Measurements from ENCODE around the gene RAMACL. TPM values are rescaled to one million over a fixed set of nuclear protein-coding genes. Genes with fewer than 3 reads are reported as not detected.

The RAMACL gene
- total and polyA plus RNA-seq, 2 donors (not counting 1 experiment from before 2014, with no cell fraction given): 2.7 TPM; not detected in 1

DNA sequence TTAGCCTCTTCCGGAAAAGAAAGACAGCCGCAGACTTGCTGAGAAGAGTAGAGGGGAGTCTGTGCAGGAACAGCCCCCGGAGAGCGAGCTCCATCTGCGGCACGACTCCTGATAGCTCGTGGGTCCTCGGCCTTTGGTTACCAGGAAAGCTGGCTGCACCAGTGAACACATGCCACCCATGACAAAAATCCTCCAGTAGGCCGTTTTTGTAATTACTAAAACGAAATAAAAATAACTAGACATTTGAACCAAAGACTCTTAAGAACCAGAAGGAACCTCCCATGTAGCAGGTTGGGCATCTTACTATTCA, 42.2 kb downstream of the RAMACL start:
- Mint-ChIP-seq H3K4me1 (peaks cover 22% of the 10 kb centered on the region), H3K27ac (no peak overlapping the region), H3K9me3 (ENCODE audit: insufficient read depth) (no peaks in the 10 kb centered on the region), H3K4me3 (no peak overlapping the region), H3K27me3 (no peaks in the 10 kb centered on the region)
- no peak for ATAC-seq (ENCODE audit: low read depth)
- WGBS (ENCODE audit: insufficient coverage): 99% methylated on average over 10 of the region's 10 CpGs
- H3K4me2 ChIP-seq (replicated peaks; ENCODE audit: low read depth, low read length, poor library complexity, severe bottlenecking): no peak overlapping the region
- H3K4me3 ChIP-seq (ENCODE audit: control extremely low read depth in 1 of 5, extremely low read depth in 1 of 5, insufficient read depth in 1 of 5, low read depth in 2 of 5, low read length in 4 of 5): no peak overlapping the region
- no peak for DNase-seq
- H2AFZ ChIP-seq (ENCODE audit: insufficient read depth, low read depth, low read length, poor library complexity, severe bottlenecking): no peak overlapping the region
- CTCF ChIA-PET: interaction anchor here (0.8 to 1.1 kb wide), 3 partner anchors 44 to 268 kb away, joined by 3 to 4 read pairs (median 3); no protein-coding TSS in a partner anchor
- no peaks in the 10 kb centered on the region for H3K27me3 ChIP-seq (replicated peaks in 1 of 4; ENCODE audit: control extremely low read depth in 1 of 4, control insufficient read depth in 3 of 4, insufficient read depth in 4 of 4, low read length in 3 of 4)
- TF ChIP-seq, protein P1, sequence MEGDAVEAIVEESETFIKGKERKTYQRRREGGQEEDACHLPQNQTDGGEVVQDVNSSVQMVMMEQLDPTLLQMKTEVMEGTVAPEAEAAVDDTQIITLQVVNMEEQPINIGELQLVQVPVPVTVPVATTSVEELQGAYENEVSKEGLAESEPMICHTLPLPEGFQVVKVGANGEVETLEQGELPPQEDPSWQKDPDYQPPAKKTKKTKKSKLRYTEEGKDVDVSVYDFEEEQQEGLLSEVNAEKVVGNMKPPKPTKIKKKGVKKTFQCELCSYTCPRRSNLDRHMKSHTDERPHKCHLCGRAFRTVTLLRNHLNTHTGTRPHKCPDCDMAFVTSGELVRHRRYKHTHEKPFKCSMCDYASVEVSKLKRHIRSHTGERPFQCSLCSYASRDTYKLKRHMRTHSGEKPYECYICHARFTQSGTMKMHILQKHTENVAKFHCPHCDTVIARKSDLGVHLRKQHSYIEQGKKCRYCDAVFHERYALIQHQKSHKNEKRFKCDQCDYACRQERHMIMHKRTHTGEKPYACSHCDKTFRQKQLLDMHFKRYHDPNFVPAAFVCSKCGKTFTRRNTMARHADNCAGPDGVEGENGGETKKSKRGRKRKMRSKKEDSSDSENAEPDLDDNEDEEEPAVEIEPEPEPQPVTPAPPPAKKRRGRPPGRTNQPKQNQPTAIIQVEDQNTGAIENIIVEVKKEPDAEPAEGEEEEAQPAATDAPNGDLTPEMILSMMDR (IDR thresholded peaks at IDR 0.05): no peak
- no peak for TF ChIP-seq EZH2 (IDR thresholded peaks at IDR 0.05; ENCODE audit: borderline replicate concordance, insufficient read depth, low read depth, low read length, poor library complexity, severe bottlenecking)
- H3K79me2 ChIP-seq (ENCODE audit: control insufficient read depth, insufficient read depth, low read length): no peaks in the 10 kb centered on the region
- no peak overlapping the region for H3K9ac ChIP-seq (ENCODE audit: low read length)
- H4K20me1 ChIP-seq (ENCODE audit: control insufficient read depth, insufficient read depth, low read length, poor library complexity, severe bottlenecking): no peaks in the 10 kb centered on the region
- no peaks in the 10 kb centered on the region for H3K36me3 ChIP-seq (replicated peaks in 1 of 2; ENCODE audit: control extremely low read depth in 1 of 2, control insufficient read depth in 1 of 2, extremely low read depth in 1 of 2, insufficient read depth in 2 of 2, low read length in 1 of 2)
- POLR2A ChIA-PET: no interaction called here
- no peak overlapping the region for H3K27ac ChIP-seq (ENCODE audit: low read length in 2 of 2)
- H3K4me1 ChIP-seq (ENCODE audit: control insufficient read depth in 2 of 2, insufficient read depth in 2 of 2, low read length in 2 of 2): peaks cover 5 to 18% of the 10 kb centered on the region in 2 donors
- H3K9me3 ChIP-seq (ENCODE audit: control extremely low read depth in 1 of 3, control insufficient read depth in 2 of 3, insufficient read depth in 1 of 3, low read length in 2 of 3): no peaks in the 10 kb centered on the region
- intact Hi-C loops (cut with micrococcal nuclease): no loop called here

DNA sequence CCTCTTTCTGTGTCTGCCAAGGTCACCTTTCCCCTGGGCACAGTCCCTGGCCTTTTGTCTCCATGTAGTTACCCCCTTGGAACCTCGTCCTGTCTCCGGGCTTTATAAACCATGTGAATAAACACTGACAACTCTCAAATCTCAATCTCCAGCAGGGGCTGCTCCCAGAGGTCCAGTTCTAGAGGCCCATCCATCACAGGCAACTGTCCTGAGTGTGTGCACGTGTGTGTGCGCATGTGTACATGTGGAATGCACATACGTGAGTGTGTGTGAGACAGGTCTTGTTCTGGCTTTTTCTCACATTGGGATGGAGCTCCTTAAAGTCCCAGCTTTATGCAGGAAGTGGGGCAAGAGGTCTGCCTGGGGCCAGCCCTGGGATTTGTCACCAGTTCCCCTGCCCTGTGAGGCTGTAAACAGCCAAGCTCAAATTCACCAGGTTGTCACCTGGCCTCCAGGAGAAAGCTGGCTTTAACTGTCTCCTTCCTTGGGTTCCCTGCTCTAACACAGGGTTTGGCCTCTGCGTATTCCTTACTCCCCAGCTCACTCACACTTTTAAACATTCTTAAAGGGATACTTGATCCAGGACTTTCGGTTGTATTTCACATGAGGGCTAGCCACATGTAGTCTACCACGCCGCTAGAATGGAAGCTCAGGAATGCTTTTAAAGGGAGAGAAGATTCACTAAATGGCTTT, 42.7 kb downstream of the RAMACL start:
- POLR2A ChIA-PET: no interaction called here
- Histone ChIP-seq H3K4me1 (ENCODE audit: control insufficient read depth in 2 of 2, insufficient read depth in 2 of 2, low read length in 2 of 2) (peaks cover 5 to 18% of the 10 kb centered on the region in 2 donors), H4K20me1 (ENCODE audit: control insufficient read depth, insufficient read depth, low read length, poor library complexity, severe bottlenecking) (no peaks in the 10 kb centered on the region), H3K9ac (ENCODE audit: low read length) (no peak overlapping the region), H3K4me2 (replicated peaks; ENCODE audit: low read depth, low read length, poor library complexity, severe bottlenecking) (no peak overlapping the region), H3K27ac (ENCODE audit: low read length in 2 of 2) (no peak overlapping the region), H3K79me2 (ENCODE audit: control insufficient read depth, insufficient read depth, low read length) (no peaks in the 10 kb centered on the region), H3K36me3 (replicated peaks in 1 of 2; ENCODE audit: control extremely low read depth in 1 of 2, control insufficient read depth in 1 of 2, extremely low read depth in 1 of 2, insufficient read depth in 2 of 2, low read length in 1 of 2) (no peaks in the 10 kb centered on the region), H3K9me3 (ENCODE audit: control extremely low read depth in 1 of 3, control insufficient read depth in 2 of 3, insufficient read depth in 1 of 3, low read length in 2 of 3) (no peaks in the 10 kb centered on the region), H3K4me3 (ENCODE audit: control extremely low read depth in 1 of 5, extremely low read depth in 1 of 5, insufficient read depth in 1 of 5, low read depth in 2 of 5, low read length in 4 of 5) (no peak overlapping the region), H3K27me3 (replicated peaks in 1 of 4; ENCODE audit: control extremely low read depth in 1 of 4, control insufficient read depth in 3 of 4, insufficient read depth in 4 of 4, low read length in 3 of 4) (no peaks in the 10 kb centered on the region), H2AFZ (ENCODE audit: insufficient read depth, low read depth, low read length, poor library complexity, severe bottlenecking) (no peak overlapping the region)
- Mint-ChIP-seq H3K27ac (no peak overlapping the region), H3K9me3 (ENCODE audit: insufficient read depth) (no peaks in the 10 kb centered on the region), H3K4me3 (no peak overlapping the region), H3K4me1 (peaks cover 22% of the 10 kb centered on the region), H3K27me3 (no peaks in the 10 kb centered on the region)
- WGBS (ENCODE audit: insufficient coverage): 87% methylated on average over 9 of the region's 9 CpGs
- ATAC-seq (ENCODE audit: low read depth): no peak
- CTCF ChIA-PET: interaction anchor here (0.8 to 1.1 kb wide), 3 partner anchors 44 to 268 kb away, joined by 3 to 4 read pairs (median 3); no protein-coding TSS in a partner anchor
- no peak for DNase-seq
- intact Hi-C loops (cut with micrococcal nuclease): no loop called here
- TF ChIP-seq, protein P1 (IDR thresholded peaks at IDR 0.05): no peak
- TF ChIP-seq EZH2 (IDR thresholded peaks at IDR 0.05; ENCODE audit: borderline replicate concordance, insufficient read depth, low read depth, low read length, poor library complexity, severe bottlenecking): no peak
